NAMALWA (cell line): ENCODE results near the gene CBLB.
"Not testable (repeated sequence)": the region's sequence is repeated elsewhere in the genome, so short reads cannot be mapped to it uniquely, and the experiment has no call there.

Experiments
- DNase-seq: peaks from one replicate; pipeline ENCODE4 v3.0.0-alpha.2; 2015; ENCODE audit warnings: low spot score

The CBLB gene

GRCh38 chr3:105752791-105753415 lies 115.9 kb downstream of the CBLB start:
- peak; percentile 19 for DNase-seq

DNA sequence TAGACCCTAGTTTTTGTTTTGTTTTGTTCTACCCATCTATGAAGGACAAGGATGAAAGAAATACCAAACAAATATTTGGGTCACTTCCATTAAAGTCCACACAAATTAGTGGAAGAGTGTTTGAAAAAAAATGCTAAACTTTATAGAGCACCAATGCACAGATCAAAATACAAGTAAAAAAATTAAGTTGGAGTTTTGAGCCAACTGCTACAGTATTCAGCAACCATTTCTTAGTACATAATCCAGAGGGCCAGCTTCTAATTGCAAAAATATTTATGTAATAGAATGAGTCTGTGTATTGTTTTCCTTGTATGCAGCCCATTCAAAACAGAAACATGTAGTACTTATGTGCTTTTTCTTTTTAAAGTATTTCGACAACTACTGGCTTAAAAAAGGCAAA lies 121.1 kb downstream of the CBLB start:
- no peak for DNase-seq

DNA sequence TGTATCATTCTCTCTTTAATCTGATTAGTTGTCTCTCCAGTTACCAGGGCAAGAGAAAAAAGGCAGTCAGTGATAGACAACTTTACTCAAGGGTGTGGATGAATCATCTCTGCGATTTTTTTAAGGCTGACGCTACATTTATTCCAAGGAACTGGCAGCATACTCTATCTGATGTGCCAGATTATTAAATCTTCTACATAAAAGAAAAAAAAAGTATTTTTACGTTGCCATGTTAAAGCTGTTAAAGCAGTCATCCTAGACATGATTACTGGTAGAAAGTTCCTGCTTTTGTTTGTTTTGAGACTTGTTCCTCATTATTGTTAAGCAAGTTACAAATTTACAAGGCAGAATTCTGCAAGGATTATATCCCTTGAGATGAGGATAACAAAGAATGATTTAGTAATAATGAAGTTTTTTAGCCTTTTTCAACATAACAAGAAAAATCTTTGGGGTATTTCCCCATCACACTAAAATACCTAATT lies 121.7 kb downstream of the CBLB start:
- DNase-seq, result no peak

GRCh38 chr3:105746231-105746996 lies 122.4 kb downstream of the CBLB start:
- DNase-seq, result no peak

- no peak for DNase-seq
These were observed 123.8 kb downstream of the CBLB start for GRCh38 chr3:105745046-105745445.

GRCh38 chr3:105744202-105744601 lies 124.6 kb downstream of the CBLB start:
- DNase-seq, result no peak

- no peak for DNase-seq
These were observed 135.5 kb downstream of the CBLB start for GRCh38 chr3:105733356-105733755.

GRCh38 chr3:105731686-105732085 lies 137.1 kb downstream of the CBLB start:
- no peak for DNase-seq

DNA sequence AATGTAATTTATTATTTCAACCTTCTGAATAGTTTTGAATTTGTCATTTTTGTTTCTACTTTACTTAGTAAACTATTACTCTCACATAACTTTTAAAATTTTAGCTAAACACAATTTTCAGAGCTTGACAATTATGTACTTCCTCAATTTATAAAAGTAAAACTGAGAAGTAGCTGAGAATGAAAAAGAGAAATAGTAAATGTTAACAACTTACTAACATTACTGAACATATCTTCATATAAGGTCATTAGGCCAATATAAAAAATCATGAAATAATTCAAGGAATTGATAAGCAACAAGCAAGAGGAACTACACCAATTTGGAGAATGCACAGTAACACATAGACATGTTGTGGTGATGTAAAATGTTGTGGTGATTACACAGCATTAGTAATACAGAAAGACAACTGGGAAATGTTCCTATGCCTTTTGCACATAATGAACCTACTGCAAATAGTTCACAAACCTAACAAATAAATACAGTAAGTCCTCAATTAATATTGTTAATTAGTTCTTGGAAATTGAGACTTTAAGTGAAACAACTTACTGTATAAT lies 137.9 kb downstream of the CBLB start:
- no peak for DNase-seq

- no peak for DNase-seq
These were observed 139.1 kb downstream of the CBLB start for GRCh38 chr3:105729667-105730066.

DNA sequence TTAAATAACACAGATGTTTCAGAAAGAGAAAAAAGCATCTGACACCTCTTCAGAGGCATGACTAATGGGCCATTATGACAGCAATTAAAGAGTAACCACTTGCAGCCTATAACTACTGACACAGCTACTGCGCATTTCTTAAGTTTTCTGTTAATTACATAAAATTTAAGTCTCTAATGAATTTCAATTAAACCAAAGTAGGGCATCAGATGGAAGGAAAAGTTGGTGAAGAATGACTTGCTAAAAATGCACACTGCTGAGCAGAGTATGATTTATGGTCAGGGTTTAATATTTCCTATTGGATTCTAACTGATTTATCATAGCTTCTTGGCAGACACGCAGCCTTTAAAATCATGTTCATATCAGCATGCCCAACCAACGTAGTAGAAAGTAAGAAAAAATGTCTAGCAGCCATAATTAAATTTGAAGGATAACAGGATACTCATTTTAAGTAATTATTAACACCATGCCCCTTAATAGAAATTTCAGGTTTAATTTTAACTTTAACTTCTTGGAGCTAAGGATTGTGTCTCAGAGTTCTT lies 140.0 kb downstream of the CBLB start:
- DNase-seq, result no peak

DNA sequence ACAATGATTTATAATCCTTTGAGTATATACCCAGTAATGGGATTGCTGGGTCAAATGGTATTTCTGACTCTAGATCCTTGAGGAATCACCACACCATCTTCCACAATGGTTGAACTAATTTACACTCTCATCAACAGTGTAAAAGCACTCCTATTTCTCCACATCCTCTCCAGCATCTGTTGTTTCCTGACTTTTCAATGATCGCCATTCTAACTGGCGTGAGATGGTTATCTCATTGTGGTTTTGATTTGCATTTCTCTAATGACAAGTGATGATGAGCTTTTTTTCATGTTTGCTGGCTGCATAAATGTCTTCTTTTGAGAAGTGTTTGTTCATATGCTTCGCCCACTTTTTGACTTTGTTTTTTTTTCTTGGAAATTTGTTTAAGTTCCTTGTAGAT lies 141.8 kb downstream of the CBLB start:
- DNase-seq, result not testable (repeated sequence)

- peak; percentile 85 for DNase-seq
These were observed 145.8 kb downstream of the CBLB start for GRCh38 chr3:105722943-105723556.

- no peak for DNase-seq
These were observed 149.0 kb downstream of the CBLB start for GRCh38 chr3:105719791-105720190.

DNA sequence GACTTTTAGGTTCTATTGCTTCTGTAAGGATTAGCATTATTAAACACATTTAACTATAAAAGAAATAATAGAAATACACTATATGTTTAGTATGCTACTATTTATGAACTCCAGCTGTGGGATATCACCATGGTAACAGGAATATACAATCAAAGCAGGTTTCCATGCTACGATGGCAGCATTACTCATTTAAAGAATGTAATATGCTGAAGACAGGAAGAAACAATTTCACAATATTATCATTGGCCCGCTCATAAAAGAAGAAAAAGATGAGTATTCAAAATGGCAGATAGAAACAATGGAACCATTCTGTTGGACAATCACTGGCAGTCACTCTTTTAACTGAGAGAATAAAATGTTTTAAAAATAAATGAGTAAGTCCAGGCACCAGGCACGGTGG lies 153.4 kb downstream of the CBLB start:
- no peak for DNase-seq

DNA sequence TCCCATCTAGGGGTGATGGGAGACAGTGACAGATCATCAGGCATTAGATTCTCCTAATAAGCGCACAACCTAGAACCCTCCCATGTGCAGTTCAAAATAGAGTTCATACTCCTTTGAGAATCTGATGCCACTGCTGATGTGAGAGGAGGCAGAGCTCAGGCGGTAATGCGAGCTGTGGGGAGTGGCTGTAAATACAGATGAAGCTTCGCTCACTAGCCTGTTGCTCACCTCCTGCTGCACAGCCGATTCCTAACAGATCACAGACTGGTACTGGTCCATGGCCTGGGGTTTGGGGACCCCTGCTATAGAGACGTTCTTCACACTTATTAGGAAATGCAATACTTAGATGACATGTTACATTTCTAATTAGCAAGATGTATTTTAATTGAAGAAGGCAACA lies 154.4 kb downstream of the CBLB start:
- no peak for DNase-seq

DNA sequence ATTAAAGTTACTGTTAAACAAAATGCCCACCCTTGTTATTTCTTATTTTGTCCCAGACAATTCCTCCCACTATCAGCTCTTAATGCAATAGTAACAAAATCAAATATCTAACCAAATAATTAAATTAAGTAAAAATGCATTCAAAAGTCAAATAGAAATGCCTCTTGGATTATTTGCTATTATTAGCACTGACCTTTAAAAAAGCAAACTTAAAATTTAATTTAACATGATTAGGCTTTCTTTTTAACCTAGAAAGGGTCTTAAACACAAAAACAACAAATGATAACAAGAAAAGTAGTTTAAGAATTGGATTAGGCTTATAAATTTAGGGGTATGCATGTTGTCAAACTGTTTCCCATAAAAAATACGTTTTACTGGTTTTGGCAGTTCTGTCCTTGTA lies 159.8 kb downstream of the CBLB start:
- DNase-seq, result no peak

GRCh38 chr3:105707009-105707408 lies 161.8 kb downstream of the CBLB start:
- no peak for DNase-seq

DNA sequence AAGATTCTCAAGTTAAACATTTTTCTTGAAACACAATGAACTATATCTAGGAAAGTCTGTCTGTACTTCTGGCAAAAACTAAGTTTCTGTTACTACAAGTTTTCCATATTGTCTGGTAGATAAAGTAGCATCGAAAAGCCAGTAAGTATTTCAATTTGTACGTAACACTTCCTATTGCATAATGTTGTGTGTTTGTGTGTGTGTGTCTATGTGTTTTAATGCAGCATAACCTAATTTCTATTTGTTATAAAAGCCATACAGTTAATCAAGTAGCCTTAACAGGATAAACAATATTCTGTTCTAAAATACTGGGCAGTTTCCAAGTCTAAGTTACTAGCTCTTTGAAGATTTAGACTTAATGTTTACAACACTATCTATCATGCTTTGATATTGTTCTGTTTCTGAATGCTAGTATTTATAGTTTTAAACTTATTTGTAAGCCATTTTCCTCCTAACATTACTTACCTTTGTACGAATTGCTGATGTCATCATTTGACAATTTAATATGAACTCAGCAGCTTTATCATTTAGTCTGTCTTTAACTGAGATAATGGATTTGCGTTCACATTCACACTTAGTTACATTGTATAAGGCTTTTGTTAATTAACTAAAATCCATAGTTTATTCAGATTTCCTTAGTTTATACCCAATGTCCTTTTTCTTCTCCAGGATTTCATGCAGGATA lies 163.9 kb downstream of the CBLB start:
- no peak for DNase-seq

DNA sequence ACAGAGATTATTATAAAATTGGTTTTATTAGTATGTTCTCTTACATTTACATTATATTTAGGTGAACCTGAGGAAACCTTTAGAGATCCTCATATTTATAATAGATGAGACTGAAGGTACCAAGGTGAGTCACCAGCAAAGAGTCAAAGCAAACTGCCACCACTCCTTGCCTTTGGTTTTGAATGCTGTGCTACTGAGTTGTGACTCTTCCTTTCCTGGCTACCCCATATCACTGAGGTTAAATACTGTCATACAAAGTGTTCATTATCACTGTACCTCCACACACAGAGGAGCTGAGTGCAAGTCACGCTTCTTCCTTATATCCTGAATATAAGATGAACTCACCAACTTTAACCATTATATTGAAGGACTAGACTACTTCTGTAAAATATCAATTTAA lies 168.2 kb downstream of the CBLB start:
- DNase-seq, result no peak

GRCh38 chr3:105691633-105692032 lies 177.2 kb downstream of the CBLB start:
- DNase-seq, result no peak

GRCh38 chr3:105691053-105691452 lies 177.8 kb downstream of the CBLB start:
- DNase-seq, result no peak
